Lower lobe of right lung (tissue), 2 donors: ENCODE results near the gene DPP7. TPM values are rescaled to one million over a fixed set of nuclear protein-coding genes. Genes with fewer than 3 reads are reported as not detected.

Experiments
- ATAC-seq, 2 donors: fragments of 200-7000 bp; cut with Tn5 transposase; one replicate each; pipeline ENCODE4 v1.9.1; 2020 to 2022; ENCODE audit warnings: mild to moderate bottlenecking in 2 of 2, moderate library complexity in 2 of 2
- DNase-seq: peaks from one replicate; pipeline ENCODE4 v3.0.0-alpha.2; 2020
- H3K27ac ChIP-seq: fragments of 200-600 bp; one replicate; pipeline ENCODE4 v1.8.0; 2022
- H3K27me3 ChIP-seq: fragments of 200-600 bp; one replicate; pipeline ENCODE4 v1.8.0; 2022; ENCODE audit warnings: low read depth
- H3K36me3 ChIP-seq: fragments of 200-600 bp; one replicate; pipeline ENCODE4 v1.8.0; 2022; ENCODE audit warnings: mild to moderate bottlenecking
- H3K4me1 ChIP-seq: fragments of 200-600 bp; one replicate; pipeline ENCODE4 v1.8.0; 2022
- H3K4me3 ChIP-seq: fragments of 200-600 bp; one replicate; pipeline ENCODE4 v1.8.0; 2022; ENCODE audit warnings: mild to moderate bottlenecking
- H3K9me3 ChIP-seq: fragments of 200-600 bp; one replicate; pipeline ENCODE4 v1.8.0; 2022
- CTCF ChIP-seq: fragments of 200-600 bp; IDR thresholded peaks from one replicate; pipeline ENCODE4 v1.8.0; 2022; ENCODE audit warnings: antibody characterized with exemption, mild to moderate bottlenecking
- intact Hi-C: fragments of 100-400 bp; cut with DNase I; formaldehyde crosslinking; loops from one replicate; pipeline ENCODE4 v1.11.0; 2022
- total RNA-seq: library from RNA; stranded (reverse); fragmentation: NEBNext Ultra II Directional; extraction: Animal tissue kit (Norgen Biotek cat#: 25700); gene quantifications from one replicate; pipeline ENCODE4 v1.2.1, GENCODE V29; 2021
- donor health status: DM: no; HTN: yes; CAD: no; lungs with severe emphysema.

Gene DPP7
- total RNA-seq, 1 donor from 2014 or later: 190 TPM

- Histone ChIP-seq H3K4me1 (no peaks in the 10 kb centered on the region), H3K36me3 (no peaks in the 10 kb centered on the region), H3K4me3 (no peak overlapping the region), H3K9me3 (no peaks in the 10 kb centered on the region), H3K27ac (no peak overlapping the region), H3K27me3 (peaks cover 44% of the 10 kb centered on the region)
- TF ChIP-seq CTCF: no peak
- intact Hi-C loops: no loop called here
- DNase-seq: no peak
- no peak for ATAC-seq
Measured at GRCh38 chr9:137147091-137147792, 32.7 kb upstream of the DPP7 start.

GRCh38 chr9:137146527-137146918 lies 32.0 kb upstream of the DPP7 start:
- Histone ChIP-seq H3K9me3 (no peaks in the 10 kb centered on the region), H3K27me3 (peaks cover 52% of the 10 kb centered on the region), H3K36me3 (no peaks in the 10 kb centered on the region), H3K4me1 (no peaks in the 10 kb centered on the region), H3K4me3 (no peak overlapping the region), H3K27ac (no peak overlapping the region)
- TF ChIP-seq CTCF: no peak
- no peak for ATAC-seq
- intact Hi-C loops: no loop called here
- DNase-seq: no peak

GRCh38 chr9:137145731-137146526 lies 31.4 kb upstream of the DPP7 start:
- peaks cover 58% of the 10 kb centered on the region for H3K27me3 ChIP-seq
- no peaks in the 10 kb centered on the region for H3K4me1 ChIP-seq
- ATAC-seq (no peak), DNase-seq (no peak)
- H3K36me3 ChIP-seq: no peaks in the 10 kb centered on the region
- no peak overlapping the region for H3K27ac ChIP-seq
- TF ChIP-seq CTCF: no peak
- no peak overlapping the region for H3K4me3 ChIP-seq
- intact Hi-C loops: no loop called here
- no peaks in the 10 kb centered on the region for H3K9me3 ChIP-seq

DNA sequence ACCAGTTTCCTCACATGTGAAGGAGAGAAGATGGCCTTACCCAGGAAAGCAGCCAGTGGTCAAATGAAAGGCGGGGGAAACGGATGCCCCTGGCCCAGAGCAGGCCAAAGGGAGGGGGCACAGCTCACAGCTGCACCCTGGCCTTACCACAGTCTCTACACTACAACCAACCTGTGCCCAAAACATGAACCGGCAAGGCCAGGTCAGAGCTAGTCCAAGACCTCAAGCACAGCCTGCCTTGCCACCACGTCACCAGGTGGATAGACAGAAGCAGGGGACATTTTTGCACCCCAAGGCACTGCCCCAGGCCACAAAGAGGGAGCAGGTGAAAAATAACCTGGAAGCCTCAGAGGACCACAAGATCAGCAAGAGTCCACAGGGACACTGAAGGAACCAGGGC lies 28.9 kb upstream of the DPP7 start:
- Histone ChIP-seq H3K4me1 (peaks cover 6% of the 10 kb centered on the region), H3K9me3 (no peaks in the 10 kb centered on the region), H3K27me3 (peaks cover 80% of the 10 kb centered on the region), H3K4me3 (no peak overlapping the region), H3K36me3 (no peaks in the 10 kb centered on the region), H3K27ac (no peak overlapping the region)
- intact Hi-C loops: no loop called here
- ATAC-seq (no peak), DNase-seq (no peak)
- TF ChIP-seq CTCF: no peak

DNA sequence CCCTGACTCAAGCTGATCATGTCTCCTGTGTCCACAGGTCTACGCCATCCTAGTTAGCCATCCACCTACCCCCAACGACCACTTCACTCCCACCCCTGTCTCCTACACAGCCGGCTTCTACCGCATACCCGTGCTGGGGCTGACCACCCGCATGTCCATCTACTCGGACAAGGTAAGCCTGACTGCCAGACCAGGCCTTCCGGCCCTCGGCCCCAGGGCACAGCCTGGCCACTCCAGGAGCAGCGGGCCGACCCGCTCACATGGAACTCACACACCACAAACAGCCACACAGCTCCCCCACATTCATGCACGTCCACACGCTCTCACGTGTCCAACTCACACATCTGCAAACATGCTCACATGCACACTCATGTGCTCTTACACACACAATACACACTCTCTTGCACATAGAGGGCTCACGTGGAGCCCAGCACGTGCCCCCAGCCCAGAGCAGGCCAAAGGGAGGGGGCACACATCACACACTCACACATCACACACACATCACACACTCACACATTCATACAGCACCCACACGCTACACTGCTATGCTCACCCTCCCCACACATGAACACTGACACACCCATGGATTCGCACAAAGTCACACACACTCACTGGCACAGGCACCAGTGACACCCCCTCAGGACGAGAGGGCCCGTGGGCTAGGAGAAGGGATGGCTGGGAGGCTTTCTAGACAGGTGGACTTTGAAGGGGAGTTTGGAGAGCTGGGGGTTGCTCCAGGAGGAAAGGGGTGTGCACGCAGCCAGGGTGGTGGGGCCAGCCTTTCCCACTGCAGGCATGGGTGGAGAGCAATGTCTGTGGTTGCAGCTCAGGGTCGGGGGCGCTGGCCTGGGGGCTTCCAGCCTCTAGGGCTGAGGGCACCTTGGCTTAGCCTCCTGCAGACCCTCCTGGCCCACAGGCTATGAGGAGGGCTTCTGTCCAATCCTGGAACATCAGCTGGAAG lies 27.7 kb upstream of the DPP7 start:
- DNase-seq: no peak

More for the DNA sequence above, 27.7 kb upstream of the DPP7 start:
- Histone ChIP-seq H3K9me3 (no peaks in the 10 kb centered on the region), H3K36me3 (no peaks in the 10 kb centered on the region), H3K27ac (no peak overlapping the region), H3K4me1 (peaks cover 6% of the 10 kb centered on the region), H3K27me3 (peaks cover 81% of the 10 kb centered on the region), H3K4me3 (no peak overlapping the region)
- no peak for TF ChIP-seq CTCF
- intact Hi-C loops: no loop called here
- ATAC-seq: no peak
